HepG2 (cell line): ENCODE measurements around the gene GTF2A2. TPM values are rescaled to one million over a fixed set of nuclear protein-coding genes. Genes with fewer than 3 reads are reported as not detected.
A peak's percentile ranks its signal among the peaks of the same experiment; 100 is the strongest.
"Not testable (repeated sequence)": the region's sequence is repeated elsewhere in the genome, so short reads cannot be mapped to it uniquely, and the experiment has no call there.

Experiments used
- ATAC-seq: fragments of 200-7000 bp; cut with Tn5 transposase; 3 replicates; pipeline ENCODE4 v1.9.1; 2020; ENCODE audit warnings: mild to moderate bottlenecking, moderate library complexity
- BruUV-seq: library from RNA; stranded (reverse); fragments of 400-500 nt; replicated peaks from 2 replicates; lab custom pipeline; 2021; lab: Mats Ljungman, UMichigan
- CTCF ChIA-PET: fragments of 300-600 bp; formaldehyde crosslinking; extraction: SDS; loops from one replicate; lab custom pipeline; 2021; ENCODE audit warnings: low total read pairs, inconsistent platforms, low intra/inter-chr PET ratio; lab: Yijun Ruan, JAX
- POLR2A ChIA-PET: fragments of 350-600 bp; sonication (Branson Sonifier 250); formaldehyde crosslinking; loops from one replicate; lab custom pipeline; 2020; ENCODE audit warnings: antibody characterized with exemption, inconsistent platforms; lab: Yijun Ruan, JAX
- DNase-seq: peaks from one replicate; pipeline ENCODE4 v3.0.0-alpha.2; 2015; ENCODE audit warnings: low spot score
- FAIRE-seq: peaks from 3 replicates; lab custom pipeline; 2011; peaks lifted over from hg19 to GRCh38; lab: Jason Lieb, UNC
- H2AFZ ChIP-seq: one replicate; pipeline ENCODE4 v1.6.1; 2011; ENCODE audit warnings: low read length, inconsistent platforms
- H3K27ac ChIP-seq: fragments of 300-600 bp; 3 replicates; pipeline ENCODE4 v1.8.0; 2011; ENCODE audit warnings: mixed run types, mild to moderate bottlenecking, mixed read lengths, low read length, inconsistent platforms; ENCODE audit not compliant: insufficient read depth; ENCODE audit errors: extremely low read length
- H3K27me3 ChIP-seq, 2 experiments: fragments of 200-600 bp in 1 of 2; 2 replicates in 1 of 2; 3 replicates in 1 of 2; pipeline versions ENCODE4 v1.6.0 to v1.8.0; 2011; ENCODE audit warnings: low read length in 2 of 2, mild to moderate bottlenecking in 2 of 2, moderate library complexity in 2 of 2, inconsistent platforms in 1 of 2; ENCODE audit not compliant: insufficient read depth in 2 of 2, control insufficient read depth in 1 of 2
- H3K36me3 ChIP-seq, 2 experiments: fragments of 200-600 bp in 1 of 2; replicated peaks in 1 of 2; 2 replicates in 1 of 2; 3 replicates in 1 of 2; pipeline versions ENCODE4 v1.5.1 to v1.8.0; 2011; ENCODE audit warnings: low read length in 2 of 2, inconsistent platforms in 1 of 2; ENCODE audit not compliant: insufficient read depth in 2 of 2, control insufficient read depth in 1 of 2
- H3K4me1 ChIP-seq: 2 replicates; pipeline ENCODE4 v1.5.1; 2012; ENCODE audit warnings: low read length, inconsistent platforms; ENCODE audit not compliant: insufficient read depth
- H3K4me2 ChIP-seq: 2 replicates; pipeline ENCODE4 v1.6.0; 2011; ENCODE audit warnings: low read depth, low read length, inconsistent platforms
- H3K4me3 ChIP-seq, 3 experiments: fragments of 200-600 bp in 1 of 3; sonication (generic), shearing (Covaris generic) in 1 of 3; replicated peaks in 1 of 3; 2 replicates each; pipeline ENCODE4 v1.5.1; 2011 to 2016; ENCODE audit warnings: low read length in 3 of 3, inconsistent platforms in 2 of 3, low read depth in 2 of 3, mild to moderate bottlenecking in 2 of 3, control low read depth in 1 of 3, mixed read lengths in 1 of 3; ENCODE audit not compliant: insufficient read depth in 1 of 3
- H3K79me2 ChIP-seq: one replicate; pipeline ENCODE4 v1.6.1; 2011; ENCODE audit warnings: low read length, inconsistent platforms; ENCODE audit not compliant: insufficient read depth
- H3K9ac ChIP-seq: 2 replicates; pipeline ENCODE4 v1.6.0; 2011; ENCODE audit warnings: mild to moderate bottlenecking, low read depth, low read length, inconsistent platforms; ENCODE audit not compliant: insufficient read depth
- H3K9me3 ChIP-seq: 2 replicates; pipeline ENCODE4 v1.5.1; 2012; ENCODE audit warnings: mild to moderate bottlenecking, low read length
- H4K20me1 ChIP-seq: 2 replicates; pipeline ENCODE4 v1.6.0; 2011; ENCODE audit warnings: inconsistent platforms, mild to moderate bottlenecking, low read length, moderate library complexity; ENCODE audit not compliant: insufficient read depth
- ATM ChIP-seq: fragments of 450-650 bp; IDR thresholded peaks from 2 replicates; pipeline ENCODE4 v1.7.1; 2017; ENCODE audit warnings: mild to moderate bottlenecking, borderline replicate concordance
- CBFB ChIP-seq: sonication (generic); formaldehyde crosslinking; IDR thresholded peaks from 2 replicates; pipeline ENCODE4 v1.4.0; 2020; ENCODE audit warnings: missing genetic modification reagents
- DBP ChIP-seq: sonication (generic); formaldehyde crosslinking; IDR thresholded peaks from 2 replicates; pipeline ENCODE4 v1.4.0; 2020; ENCODE audit warnings: missing genetic modification reagents; ENCODE audit errors: not compliant biosample characterization
- EEA1 ChIP-seq: sonication (generic); formaldehyde crosslinking; IDR thresholded peaks from 2 replicates; pipeline ENCODE4 v1.5.1; 2020; ENCODE audit warnings: mild to moderate bottlenecking, missing genetic modification reagents, borderline replicate concordance
- FOSL2 ChIP-seq: sonication (generic); formaldehyde crosslinking; IDR thresholded peaks from 2 replicates; pipeline ENCODE4 v1.4.0; 2020; ENCODE audit warnings: missing genetic modification reagents
- HMGXB4 ChIP-seq, 2 experiments: sonication (generic) in 1 of 2; formaldehyde crosslinking in 1 of 2; IDR thresholded peaks; 2 replicates each; pipeline versions ENCODE4 v1.4.0 to v1.6.1; 2018 to 2020; ENCODE audit warnings: missing genetic modification reagents in 2 of 2, borderline replicate concordance in 1 of 2, low read depth in 1 of 2, mild to moderate bottlenecking in 1 of 2, missing biosample characterization in 1 of 2
- JUN ChIP-seq: sonication (generic); formaldehyde crosslinking; IDR thresholded peaks from 2 replicates; pipeline ENCODE4 v1.4.0; 2020; ENCODE audit warnings: mild to moderate bottlenecking, missing genetic modification reagents
- MAFK ChIP-seq, 2 experiments: IDR thresholded peaks in 1 of 2; conservative IDR thresholded peaks in 1 of 2; 2 replicates each; pipeline ENCODE4 v1.6.1; 2011; ENCODE audit warnings: improper control_type of control experiment in 2 of 2, low read length in 2 of 2
- MTF2 ChIP-seq: sonication (generic); formaldehyde crosslinking; IDR thresholded peaks from 2 replicates; pipeline ENCODE4 v1.5.0; 2020; ENCODE audit warnings: missing genetic modification reagents, borderline replicate concordance
- NBN ChIP-seq: fragments of 450-650 bp; conservative IDR thresholded peaks from 2 replicates; pipeline ENCODE4 v1.6.1; 2017
- NFE2L2 ChIP-seq: fragments of 150-350 bp; IDR thresholded peaks from 2 replicates; pipeline ENCODE4 v1.6.1; 2014; ENCODE audit warnings: low read length
- SIX4 ChIP-seq: sonication (generic); formaldehyde crosslinking; IDR thresholded peaks from 2 replicates; pipeline ENCODE4 v1.4.0; 2020; ENCODE audit warnings: missing genetic modification reagents
- TFDP1 ChIP-seq: IDR thresholded peaks from 2 replicates; pipeline ENCODE4 v1.6.1; 2016; ENCODE audit warnings: missing compliant biosample characterization, missing genetic modification reagents, borderline replicate concordance
- ZNF569 ChIP-seq: sonication (generic); formaldehyde crosslinking; IDR thresholded peaks from 2 replicates; pipeline ENCODE4 v1.5.0; 2020; ENCODE audit warnings: mild to moderate bottlenecking, missing genetic modification reagents, moderate library complexity, borderline replicate concordance
- WGBS: methylation state at CpG from one replicate; pipeline ENCODE4 v1.1.6; 2017; ENCODE audit warnings: low lambda C conversion rate; 5-methylcytosine and 5-hydroxymethylcytosine counted together
- in situ Hi-C: cut with HindIII; loops from 2 replicates; pipeline ENCODE4 v1.10.0; 2017; ENCODE audit warnings: low pct_unique_long_range_greater_than_20kb; ENCODE audit not compliant: extremely low pct_ligation_motif_present
- intact Hi-C: fragments of 100-400 bp; cut with micrococcal nuclease; formaldehyde crosslinking; loops from one replicate; pipeline ENCODE4 v1.10.0; 2022; ENCODE audit not compliant: unreplicated experiment
- polyA plus RNA-seq, 8 experiments: library from polyadenylated mRNA; depleted of rRNA in 3 of 8; stranded (reverse) in 7 of 8; unstranded in 1 of 8; fragments of >200 nt; fragmentation: Illumina TruSeq in 4 of 8; extraction: Trizol in 4 of 8; gene quantifications; 2 replicates each; pipeline versions ENCODE4 v1.2.1 to v1.2.3, GENCODE V29; 2011 to 2016; ENCODE audit warnings: low read depth in 4 of 8, missing spikeins in 1 of 8, mixed read lengths in 1 of 8; ENCODE audit not compliant: insufficient read depth in 1 of 8
- total RNA-seq, 5 experiments: library from RNA; depleted of rRNA; stranded (reverse); fragments of >200 nt; fragmentation: Illumina TruSeq; extraction: Trizol; gene quantifications; 2 replicates each; pipeline ENCODE4 v1.2.3, GENCODE V29; 2016; ENCODE audit warnings: low read depth in 1 of 5

GTF2A2 gene
- total and polyA plus RNA-seq, 2 of the 13 experiments (the other 11 are each of a cell fraction or from before 2014, with no cell fraction given): 24.4 to 106 TPM

GRCh38 chr15:59698065-59698464, 40.8 kb upstream of the GTF2A2 start:
- H3K9me3 ChIP-seq, BruUV-seq, CTCF ChIA-PET, H3K4me2 ChIP-seq, H2AFZ ChIP-seq, H3K4me3 ChIP-seq, ATAC-seq, H3K36me3 ChIP-seq, H3K9ac ChIP-seq, H3K4me1 ChIP-seq, H4K20me1 ChIP-seq, H3K27me3 ChIP-seq, FAIRE-seq, H3K27ac ChIP-seq, intact Hi-C loops, H3K79me2 ChIP-seq: not testable (repeated sequence)
- in situ Hi-C loops: loop anchor here (25.0 kb wide), 1 partner anchor 764 kb away; no protein-coding TSS in a partner anchor
- TF ChIP-seq FOSL2 (CRISPR knock-in tag): peak; percentile 75
- peak in 1 of 2 experiments; percentile 23; a peak in 1 of 4 replicates for TF ChIP-seq MAFK (conservative IDR thresholded peaks at IDR 0.05 in 1 of 2, IDR thresholded peaks at IDR 0.05 in 1 of 2; ENCODE audit: low read length in 2 of 2)
- peak; percentile 54; the same call in 1 of the 2 replicates for TF ChIP-seq NFE2L2
- WGBS: 9% methylated on average over 4 of the region's 4 CpGs
- peak; percentile 7 for DNase-seq
- POLR2A ChIA-PET: interaction anchor here (1.1 kb wide), 1 partner anchor 9 kb away, joined by 9 read pairs; the partner anchor contains the start of gene BNIP2

GRCh38 chr15:59696332-59696731, 39.0 kb upstream of the GTF2A2 start:
- no peaks in the 10 kb centered on the region for H3K9me3 ChIP-seq
- no peaks in the 10 kb centered on the region for H3K36me3 ChIP-seq
- POLR2A ChIA-PET: no interaction called here
- no TSS peak for BruUV-seq
- no peaks in the 10 kb centered on the region for H4K20me1 ChIP-seq
- no peaks in the 10 kb centered on the region for H3K79me2 ChIP-seq
- no peak for ATAC-seq
- CTCF ChIA-PET: no interaction called here
- H3K4me3 ChIP-seq: no peak overlapping the region
- no peak overlapping the region for H3K9ac ChIP-seq
- no peak for DNase-seq
- no peak overlapping the region for H2AFZ ChIP-seq
- H3K4me2 ChIP-seq: no peak overlapping the region
- intact Hi-C loops: no loop called here
- in situ Hi-C loops: loop anchor here (25.0 kb wide), 1 partner anchor 766 kb away; no protein-coding TSS in a partner anchor
- no peak overlapping the region for H3K27ac ChIP-seq
- 0 out of 2 replicates have a peak, but pooled peaks cover 8% of the 10 kb centered on the region for H3K4me1 ChIP-seq
- H3K27me3 ChIP-seq: peaks cover 0 to 7% of the 10 kb centered on the region in 2 experiments; a peak in 1 of 5 replicates
- WGBS: 19% methylated on average over 4 of the region's 4 CpGs
- no peak for FAIRE-seq
- TF ChIP-seq EEA1 (CRISPR knock-in tag) (no peak), NBN (no peak), TFDP1 (CRISPR knock-in tag) (no peak), MTF2 (CRISPR knock-in tag) (no peak), DBP (CRISPR knock-in tag) (no peak), CBFB (CRISPR knock-in tag) (no peak), HMGXB4 (CRISPR knock-in tag; IDR thresholded peaks at IDR 0.05; ENCODE audit: borderline replicate concordance in 1 of 2, low read depth in 1 of 2) (no peak), ZNF569 (CRISPR knock-in tag) (no peak), ATM (no peak), SIX4 (no peak), JUN (CRISPR knock-in tag) (no peak)
